Stimulated activated CD4-positive, alpha-beta T cell treated with anti-CD3 and anti-CD28 coated beads, Interleukin-4, amount 100 ng/mL, for 4 hours (primary cell): Measurements from ENCODE around the gene CCL7.
"Not testable (repeated sequence)": the region's sequence is repeated elsewhere in the genome, so short reads cannot be mapped to it uniquely, and the experiment has no call there.

ENCODE experiments used
- DNase-seq, 2 experiments: peaks; one replicate each; pipeline ENCODE4 v3.0.0-alpha.2; 2020

The CCL7 gene

GRCh38 chr17:34269969-34270368 lies at the start of gene CCL7:
CCL7 (plus strand) TSS chr17:34270221; CDS start chr17:34270291, 70 bp downstream.
- DNase-seq, result no peak

- DNase-seq, result no peak
These were observed 49.1 kb upstream of the CCL7 start for GRCh38 chr17:34220752-34221395.

DNA sequence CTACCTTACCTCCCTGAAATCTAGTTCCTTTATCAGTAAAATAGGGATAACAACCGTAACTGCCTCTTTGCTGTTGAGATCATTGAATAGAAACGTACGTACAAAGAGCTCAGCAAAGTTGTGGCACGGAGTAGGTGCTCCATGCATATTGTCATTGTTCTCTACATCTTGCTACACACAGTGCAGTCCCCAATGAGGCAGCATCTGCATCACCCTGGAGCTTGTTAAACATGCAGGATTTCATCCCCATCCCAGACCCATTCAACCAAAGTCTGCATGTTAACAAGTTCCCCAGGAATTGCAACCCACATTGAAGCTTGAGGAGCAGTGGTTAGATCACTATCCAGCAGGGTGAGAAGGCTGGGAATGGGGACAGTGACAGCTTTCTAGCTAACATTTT lies 48.6 kb upstream of the CCL7 start:
- DNase-seq, result no peak

DNA sequence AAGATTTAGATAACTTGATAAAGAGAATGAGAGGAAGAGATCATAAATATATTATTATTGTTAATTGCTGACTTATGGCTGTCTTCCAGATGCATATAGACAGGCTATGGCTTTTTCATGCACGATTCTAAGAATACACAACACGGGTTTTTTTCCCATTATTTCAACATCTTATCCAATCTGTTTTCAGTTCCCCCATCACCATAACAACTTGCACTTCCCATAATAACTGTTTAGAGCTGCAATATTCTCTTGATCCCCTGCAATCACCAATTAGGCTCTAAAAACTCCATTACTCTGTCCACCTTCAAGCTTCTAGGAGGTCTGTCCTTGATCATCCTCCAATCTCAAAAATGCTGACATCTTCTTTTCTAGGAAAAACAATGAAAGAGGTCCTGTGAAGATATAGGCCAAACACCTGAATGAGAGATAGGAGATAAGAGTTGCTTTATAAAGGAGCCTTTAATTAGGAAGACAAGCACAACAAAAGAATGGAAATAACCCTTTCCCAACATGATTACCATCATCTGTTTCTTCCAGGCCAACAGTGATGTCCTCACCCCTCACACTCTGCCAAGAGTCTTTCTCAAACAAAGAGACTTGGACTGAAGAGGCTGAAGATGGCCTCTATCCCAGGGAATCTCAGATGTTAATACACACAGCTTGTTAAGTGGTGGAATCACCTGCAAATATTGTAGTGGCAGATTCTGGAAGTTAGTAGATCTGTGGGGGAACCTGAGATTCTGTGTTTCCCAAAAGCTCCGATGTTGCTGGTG lies 47.1 kb upstream of the CCL7 start:
- DNase-seq, result no peak

DNA sequence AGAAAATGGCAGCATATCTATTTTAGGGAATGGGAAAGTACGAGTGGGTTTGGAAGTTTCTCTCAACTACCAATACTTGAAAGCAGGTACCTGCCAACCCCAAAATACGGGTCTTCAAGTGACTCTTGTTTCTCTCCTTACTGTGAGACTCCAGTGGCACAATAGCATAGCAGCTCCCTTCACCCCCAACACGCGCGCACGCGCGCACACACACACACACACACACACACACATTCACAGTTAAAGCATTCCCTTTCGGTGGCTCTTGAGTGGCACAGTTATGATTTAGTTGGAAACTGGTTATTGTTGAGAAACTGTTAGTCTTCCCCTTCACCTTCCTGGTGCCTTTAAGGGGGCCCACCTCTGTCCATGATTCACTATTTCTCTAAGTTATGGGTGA lies 45.0 kb upstream of the CCL7 start:
- DNase-seq, result no peak

GRCh38 chr17:34226011-34226743 lies 43.8 kb upstream of the CCL7 start:
- no peak for DNase-seq

GRCh38 chr17:34226744-34227034 lies 43.3 kb upstream of the CCL7 start:
- DNase-seq, result no peak

DNA sequence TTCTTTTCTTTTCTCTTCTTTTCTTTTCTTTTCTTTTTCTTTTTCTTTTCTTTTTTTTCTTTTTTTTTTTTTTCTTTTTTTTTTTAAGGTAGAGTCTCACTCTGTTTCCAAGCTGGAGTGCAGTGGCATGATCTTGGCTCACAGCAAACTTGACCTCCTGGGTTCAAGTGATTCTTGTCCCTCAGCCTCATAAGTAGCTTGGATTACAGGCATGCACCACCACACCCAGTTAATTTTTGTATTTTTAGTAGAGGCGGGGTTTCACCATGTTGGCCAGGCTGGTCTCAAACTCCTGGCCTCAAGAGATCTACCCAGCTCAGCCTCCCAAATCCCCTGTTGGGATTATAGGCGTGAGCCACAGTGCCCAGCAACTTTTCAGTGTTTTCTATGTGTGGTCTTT lies 42.7 kb upstream of the CCL7 start:
- DNase-seq, result not testable (repeated sequence)

DNA sequence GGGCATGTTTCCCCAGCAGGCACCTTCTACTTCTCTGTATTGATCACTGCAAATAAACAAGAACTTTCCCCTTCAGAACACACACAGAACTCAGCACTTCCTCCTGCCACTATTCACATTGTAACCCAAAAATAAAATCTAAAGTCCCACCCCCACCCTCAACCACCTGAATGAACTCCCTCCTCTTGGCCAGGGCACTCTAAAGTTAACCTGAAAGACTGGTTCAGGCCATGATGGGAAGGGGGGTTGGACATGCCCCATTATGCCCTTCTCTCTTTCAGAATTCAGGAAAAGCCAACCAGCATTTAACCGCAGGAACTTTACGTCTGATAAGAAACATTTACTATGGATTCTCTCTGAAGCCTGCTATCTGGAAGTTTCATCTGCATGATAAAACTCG lies 42.3 kb upstream of the CCL7 start:
- DNase-seq, result no peak

- DNase-seq, result no peak
These were observed 41.2 kb upstream of the CCL7 start for GRCh38 chr17:34228781-34229180.

GRCh38 chr17:34230342-34230741 lies 39.7 kb upstream of the CCL7 start:
- DNase-seq, result no peak

DNA sequence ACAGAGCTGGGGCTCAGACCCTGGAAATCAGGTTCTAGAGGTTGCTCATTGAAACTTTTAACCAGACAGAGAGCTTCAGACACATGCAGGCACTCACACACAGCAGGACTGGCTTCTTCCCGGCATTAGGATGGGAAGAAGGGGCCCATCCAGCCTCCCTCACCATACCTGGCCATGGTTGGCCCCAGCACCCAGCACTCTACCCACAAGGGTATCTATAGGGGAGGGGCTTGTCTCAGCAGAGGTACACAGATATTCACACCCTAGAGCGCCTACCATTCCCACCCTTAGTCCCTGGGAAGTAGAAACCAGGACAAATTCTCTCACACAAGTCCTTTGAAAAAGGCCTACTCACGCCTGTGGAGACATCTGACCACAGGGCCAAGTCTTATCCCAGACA lies 35.4 kb upstream of the CCL7 start:
- no peak for DNase-seq

DNA sequence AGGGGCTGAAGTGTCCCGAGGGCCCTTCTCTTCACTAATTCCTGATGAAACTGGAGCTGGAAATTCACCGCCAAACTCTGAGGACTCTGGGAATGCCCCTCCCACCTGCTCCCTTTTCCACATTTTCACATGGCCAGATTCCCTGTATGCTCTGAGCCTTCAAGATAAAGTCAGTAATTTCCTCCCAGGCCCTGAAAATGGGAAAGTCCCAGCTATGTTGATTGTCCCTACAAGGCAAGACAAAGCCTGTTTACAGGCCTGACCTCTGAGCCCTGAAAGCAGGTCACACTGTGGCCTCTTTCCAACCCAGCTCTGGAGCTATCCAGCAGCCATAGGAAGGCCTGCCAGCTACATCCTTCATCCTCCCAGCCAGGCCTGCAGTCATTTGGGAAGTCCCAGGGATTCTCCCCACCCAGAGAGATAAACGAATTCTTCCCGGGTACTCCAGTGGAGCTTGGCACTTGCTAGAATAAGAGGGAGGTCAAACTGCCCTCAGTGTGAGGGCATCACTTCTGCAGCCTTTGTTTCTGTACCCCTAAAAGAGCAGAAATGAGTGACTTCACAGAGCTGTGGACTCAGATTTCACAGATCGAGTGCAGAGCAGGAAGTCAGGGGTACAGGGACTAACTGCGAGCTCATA lies 34.5 kb upstream of the CCL7 start:
- DNase-seq, result no peak

DNA sequence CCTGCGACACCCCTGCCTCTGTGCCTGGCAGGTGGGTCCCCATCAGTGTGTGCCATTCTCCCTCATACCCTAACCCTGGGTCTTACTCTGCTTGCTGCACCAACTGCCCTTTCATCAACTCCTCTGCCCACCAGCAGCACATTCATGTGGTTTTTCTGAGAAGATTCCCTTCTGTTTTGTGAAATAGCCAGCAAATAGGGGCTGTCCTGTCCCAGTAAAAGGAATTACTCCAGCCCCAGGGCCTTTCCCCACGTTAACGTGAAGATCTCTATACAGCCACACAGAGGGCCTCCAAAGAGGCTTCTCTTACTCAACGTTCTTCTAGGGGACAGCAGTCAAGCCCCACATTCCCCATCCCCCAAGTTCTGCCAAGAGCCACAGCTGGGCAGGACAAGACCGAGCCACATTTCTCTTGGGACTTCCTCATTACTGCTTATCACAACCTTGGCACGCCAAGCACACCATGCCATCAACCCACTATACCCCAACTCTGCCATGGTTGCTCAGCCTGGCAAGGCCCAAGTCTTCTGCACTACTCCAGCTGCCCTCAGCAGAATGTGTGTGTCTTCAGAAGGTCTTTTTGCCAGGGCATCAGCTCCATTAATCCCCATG lies 33.6 kb upstream of the CCL7 start:
- DNase-seq, result no peak

GRCh38 chr17:34237458-34237857 lies 32.6 kb upstream of the CCL7 start:
- no peak for DNase-seq

- DNase-seq, result no peak
These were observed 29.0 kb upstream of the CCL7 start for GRCh38 chr17:34241062-34241461.

GRCh38 chr17:34242587-34243363 lies 27.2 kb upstream of the CCL7 start:
- DNase-seq, result no peak

DNA sequence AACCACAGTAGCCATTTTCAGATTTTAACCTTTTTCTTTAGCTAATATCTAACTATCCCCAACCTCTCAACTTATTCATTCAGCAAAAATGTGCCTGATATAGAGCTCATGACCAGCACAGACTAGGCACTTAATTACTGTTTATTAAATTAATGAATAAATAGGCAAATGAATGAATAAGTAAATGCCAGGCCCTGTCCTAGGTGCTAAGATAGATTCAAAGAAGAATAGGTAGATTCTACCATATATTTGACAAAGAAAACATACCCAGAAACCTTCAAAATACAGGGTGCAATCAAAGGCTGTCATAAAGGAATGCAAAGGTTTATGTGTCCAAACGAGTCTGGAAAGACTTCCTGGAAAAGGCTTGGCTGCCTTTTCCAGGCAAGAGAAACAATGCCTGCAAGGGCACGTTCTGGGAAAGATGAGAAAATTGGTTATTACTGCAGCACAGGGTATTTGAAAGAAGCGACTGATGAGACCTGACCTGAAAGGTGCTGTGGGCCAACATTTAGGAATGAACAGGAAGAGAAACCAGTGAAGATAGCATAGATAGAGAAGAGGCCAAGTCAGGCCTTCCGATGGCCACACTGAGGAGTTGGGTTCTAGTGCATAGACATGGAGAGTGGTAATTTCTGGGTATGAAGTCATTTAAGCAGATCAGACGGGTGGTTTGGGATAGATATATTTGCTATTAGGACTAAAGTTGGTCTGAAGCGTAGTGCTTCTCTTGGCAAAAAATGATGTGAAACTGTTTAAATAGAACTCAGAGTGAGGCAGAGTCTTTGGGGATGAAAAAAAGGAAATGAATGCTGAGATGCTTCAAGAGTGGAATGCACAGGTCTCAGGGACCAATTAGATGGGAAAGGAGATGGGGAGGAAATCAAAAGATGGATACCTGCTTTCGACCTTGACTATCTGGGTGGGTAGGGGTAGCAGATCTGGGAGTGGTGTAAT lies 26.4 kb upstream of the CCL7 start:
- no peak for DNase-seq

DNA sequence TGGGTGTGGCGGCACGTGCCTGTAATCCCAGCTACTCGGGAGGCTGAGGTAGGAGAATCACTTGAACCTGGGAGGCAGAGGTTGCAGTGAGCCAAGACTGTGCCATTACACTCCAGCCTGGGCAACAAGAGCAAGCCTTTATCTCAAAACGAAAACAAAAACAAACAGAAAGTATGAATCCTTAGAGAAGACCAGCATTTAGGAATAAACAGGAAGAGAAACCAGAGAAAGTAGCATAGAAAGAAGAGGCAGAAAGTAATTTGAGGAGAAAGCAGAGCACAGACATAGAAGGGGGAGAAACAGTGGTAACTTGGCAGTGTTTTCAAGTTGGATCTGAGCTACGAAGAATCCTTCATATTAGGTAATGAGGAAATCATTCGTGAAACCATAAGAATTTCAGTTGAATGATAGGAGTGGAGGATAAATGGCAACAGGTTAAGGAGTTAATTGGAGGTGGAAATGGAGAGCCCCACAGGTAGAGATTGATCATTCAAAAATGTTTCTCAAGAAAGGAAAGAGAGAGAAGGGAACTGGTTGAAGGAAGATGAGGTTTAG lies 24.6 kb upstream of the CCL7 start:
- no peak for DNase-seq

DNA sequence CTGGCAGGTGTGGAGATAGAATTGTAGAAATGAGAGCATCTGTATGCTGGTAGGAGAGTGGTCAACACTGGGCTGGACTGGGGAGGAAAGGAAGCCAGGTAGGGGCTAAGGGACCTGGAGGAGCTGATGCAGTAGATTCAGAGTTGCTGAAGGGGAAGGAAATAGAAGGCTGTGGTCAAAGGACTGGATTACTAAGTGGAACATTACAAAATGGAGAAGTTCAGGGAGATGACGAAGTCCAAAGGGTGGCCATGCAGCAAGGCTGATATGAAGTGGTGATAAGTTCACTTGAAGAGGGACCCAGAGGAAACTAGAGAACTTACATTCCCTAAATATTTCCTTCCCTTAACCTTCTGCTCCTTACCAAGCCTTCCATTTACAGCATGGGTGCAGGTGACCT lies 23.6 kb upstream of the CCL7 start:
- DNase-seq, result no peak

GRCh38 chr17:34246881-34247280 lies 23.1 kb upstream of the CCL7 start:
- no peak for DNase-seq
